T-cell (primary cell): Measurements from ENCODE around the gene SNAPIN. TPM values are rescaled to one million over a fixed set of nuclear protein-coding genes. Genes with fewer than 3 reads are reported as not detected.

Experiments
- ATAC-seq, 4 experiments: fragments of 200-7000 bp in 3 of 4; fragments of 150-1000 bp in 1 of 4; cut with Tn5 transposase; replicated peaks in 1 of 4; 1 replicate in 3 of 4; 2 replicates in 1 of 4; pipeline ENCODE4 v1.10.0; 2021; ENCODE audit warnings: moderate library complexity in 3 of 4, mild to moderate bottlenecking in 2 of 4, moderate number of reproducible peaks in 1 of 4
- CTCF ChIA-PET, 2 donors: fragments of 300-600 bp; sonication (Branson Sonifier 250); formaldehyde crosslinking; loops; one replicate each; lab custom pipeline; 2022; ENCODE audit warnings: antibody characterized with exemption in 2 of 2; lab: Charles Lee
- POLR2A ChIA-PET, 2 donors: fragments of 300-600 bp; sonication (Branson Sonifier 250); formaldehyde crosslinking; loops; one replicate each; lab custom pipeline; 2022; ENCODE audit warnings: antibody characterized with exemption in 2 of 2; lab: Charles Lee
- DNase-seq, 35 experiments: peaks; one replicate each; pipeline versions ENCODE4 v3.0.0 to v3.0.0-alpha.2; 2013 to 2023
- H3K27ac ChIP-seq: one replicate; pipeline ENCODE4 v1.5.1; 2013; ENCODE audit warnings: low read length
- H3K27me3 ChIP-seq, 2 experiments: replicated peaks in 1 of 2; 1 replicate in 1 of 2; 2 replicates in 1 of 2; pipeline versions ENCODE4 v1.6.1 to v1.7.0; 2013; ENCODE audit warnings: low read length in 1 of 2, mixed read lengths in 1 of 2; ENCODE audit not compliant: control insufficient read depth in 2 of 2, insufficient read depth in 2 of 2; ENCODE audit errors: extremely low read depth in 1 of 2
- H3K36me3 ChIP-seq, 2 donors: 1 replicate in 1 of 2; 2 replicates in 1 of 2; pipeline versions ENCODE4 v1.6.1 to v1.7.0; 2013; ENCODE audit warnings: low read length in 1 of 2; ENCODE audit not compliant: control insufficient read depth in 2 of 2, insufficient read depth in 1 of 2; ENCODE audit errors: extremely low read depth in 1 of 2
- H3K4me1 ChIP-seq, 2 experiments: 1 replicate in 1 of 2; 2 replicates in 1 of 2; pipeline versions ENCODE4 v1.6.1 to v1.7.0; 2013; ENCODE audit warnings: low read length in 2 of 2, mixed read lengths in 1 of 2; ENCODE audit not compliant: insufficient read depth in 2 of 2, control insufficient read depth in 1 of 2; ENCODE audit errors: extremely low read depth in 1 of 2
- H3K4me3 ChIP-seq, 2 donors: 1 replicate in 1 of 2; 2 replicates in 1 of 2; pipeline versions ENCODE4 v1.5.1 to v1.7.0; 2013; ENCODE audit warnings: mild to moderate bottlenecking in 2 of 2, low read length in 1 of 2, moderate library complexity in 1 of 2; ENCODE audit not compliant: control insufficient read depth in 1 of 2; ENCODE audit errors: extremely low read depth in 1 of 2
- H3K9me3 ChIP-seq: 2 replicates; pipeline ENCODE4 v1.7.0; 2013
- H3K27ac Mint-ChIP-seq, 2 donors: one replicate each; pipeline ENCODE4 v1.8.0; 2020 to 2021; ENCODE audit warnings: mild to moderate bottlenecking in 2 of 2, mixed read lengths in 2 of 2
- H3K27me3 Mint-ChIP-seq, 2 donors: one replicate each; pipeline ENCODE4 v1.8.0; 2021 to 2022; ENCODE audit warnings: mixed read lengths in 2 of 2
- H3K36me3 Mint-ChIP-seq: one replicate; pipeline ENCODE4 v1.8.0; 2021; ENCODE audit warnings: mixed read lengths
- H3K4me1 Mint-ChIP-seq, 3 donors: one replicate each; pipeline ENCODE4 v1.8.0; 2020 to 2022; ENCODE audit warnings: mixed read lengths in 3 of 3, mild to moderate bottlenecking in 1 of 3
- H3K4me3 Mint-ChIP-seq, 3 donors: one replicate each; pipeline ENCODE4 v1.8.0; 2020 to 2022; ENCODE audit warnings: mild to moderate bottlenecking in 3 of 3, mixed read lengths in 3 of 3, moderate library complexity in 3 of 3
- H3K9me3 Mint-ChIP-seq, 3 donors: one replicate each; pipeline ENCODE4 v1.8.0; 2020 to 2022; ENCODE audit warnings: mixed read lengths in 3 of 3
- WGBS: methylation state at CpG from one replicate; pipeline ENCODE4 v1.1.5; 2013; ENCODE audit warnings: missing lambda C conversion rate; ENCODE audit not compliant: insufficient coverage; 5-methylcytosine and 5-hydroxymethylcytosine counted together
- total RNA-seq, 35 experiments: library from RNA in 6 of 35; stranded (reverse) in 6 of 35; fragments of 120-200 nt in 1 of 35; gene quantifications; one replicate each; pipeline versions ENCODE4 v1.2.1 to v1.2.4 and lab custom pipeline; 2013 to 2026

SNAPIN gene
- total RNA-seq, 5 donors from 2014 or later (not counting 1 experiment from before 2014, with no cell fraction given): 16.1 to 29.8 (median 26.6) TPM

DNA sequence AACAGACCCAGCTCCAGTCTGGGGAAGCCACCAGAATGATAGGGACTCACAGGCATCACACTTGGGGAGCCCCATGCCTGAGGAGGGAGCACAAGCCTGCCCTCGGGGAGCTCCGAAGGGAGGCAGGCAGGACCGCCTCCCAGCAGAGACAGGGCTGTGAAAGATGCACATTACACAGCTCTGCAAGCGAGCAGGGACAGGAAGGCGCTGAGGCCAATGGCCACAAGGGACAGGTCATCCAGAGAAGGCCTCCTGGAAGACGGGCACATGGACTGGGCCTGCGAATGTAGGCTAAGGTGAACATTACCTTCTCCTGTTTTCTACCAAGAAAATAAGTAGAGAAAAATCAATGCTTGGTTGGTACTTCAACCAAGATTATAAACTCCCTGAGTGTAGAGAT is 24.2 kb downstream of the SNAPIN start:
- Mint-ChIP-seq H3K4me1 (peaks cover 13 to 23% (median 17%) of the 10 kb centered on the region in 3 donors), H3K27me3 (peaks cover 40 to 44% of the 10 kb centered on the region in 2 donors), H3K4me3 (no peak overlapping the region), H3K36me3 (no peaks in the 10 kb centered on the region), H3K9me3 (no peaks in the 10 kb centered on the region), H3K27ac (no peak overlapping the region)
- CTCF ChIA-PET: no interaction called here
- H3K27me3 ChIP-seq: peaks cover 2 to 76% of the 10 kb centered on the region in 2 experiments
- WGBS: 78% methylated on average over 6 of the region's 7 CpGs
- H3K27ac ChIP-seq: no peak overlapping the region
- H3K4me3 ChIP-seq: no peak overlapping the region
- POLR2A ChIA-PET: no interaction called here
- H3K36me3 ChIP-seq: no peaks in the 10 kb centered on the region
- DNase-seq: no peak
- H3K9me3 ChIP-seq: no peaks in the 10 kb centered on the region
- H3K4me1 ChIP-seq: peaks cover 13 to 23% of the 10 kb centered on the region in 2 experiments
- no peak for ATAC-seq

DNA sequence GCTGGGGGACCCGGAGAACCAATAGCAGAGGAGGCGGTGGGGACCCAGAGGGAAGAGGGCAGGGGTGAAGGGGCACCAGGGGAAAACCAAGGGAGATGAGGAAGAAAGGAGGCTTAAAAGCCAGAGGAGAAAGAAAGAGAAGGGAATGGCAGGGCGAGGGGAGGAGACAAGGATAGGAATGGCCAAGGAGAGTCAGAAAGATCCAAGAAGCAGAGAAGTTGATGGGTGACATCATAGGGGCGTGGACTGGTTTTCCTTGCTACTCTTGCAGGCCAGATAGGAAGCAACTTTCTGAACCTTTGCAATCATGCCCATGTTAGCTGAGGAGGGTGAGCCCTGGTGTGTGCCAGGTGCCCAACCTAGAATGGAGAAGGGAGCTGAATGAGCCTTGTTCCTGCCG is 25.4 kb downstream of the SNAPIN start:
- ChIA-PET CTCF (no interaction called here), POLR2A (no interaction called here)
- Histone ChIP-seq H3K4me3 (no peak overlapping the region), H3K4me1 (peaks cover 2 to 11% of the 10 kb centered on the region in 2 experiments), H3K36me3 (no peaks in the 10 kb centered on the region), H3K27ac (no peak overlapping the region), H3K9me3 (no peaks in the 10 kb centered on the region), H3K27me3 (peaks cover 2 to 65% of the 10 kb centered on the region in 2 experiments)
- Mint-ChIP-seq H3K27me3 (peaks cover 30 to 34% of the 10 kb centered on the region in 2 donors), H3K4me3 (no peak overlapping the region), H3K36me3 (no peaks in the 10 kb centered on the region), H3K4me1 (peaks cover 4 to 13% (median 7%) of the 10 kb centered on the region in 3 donors), H3K9me3 (no peaks in the 10 kb centered on the region), H3K27ac (peak overlapping the region in 1 of 2 donors; percentile 62)
- 76% methylated on average over 4 of the region's 5 CpGs for WGBS
- ATAC-seq (no peak), DNase-seq (no peak)

DNA sequence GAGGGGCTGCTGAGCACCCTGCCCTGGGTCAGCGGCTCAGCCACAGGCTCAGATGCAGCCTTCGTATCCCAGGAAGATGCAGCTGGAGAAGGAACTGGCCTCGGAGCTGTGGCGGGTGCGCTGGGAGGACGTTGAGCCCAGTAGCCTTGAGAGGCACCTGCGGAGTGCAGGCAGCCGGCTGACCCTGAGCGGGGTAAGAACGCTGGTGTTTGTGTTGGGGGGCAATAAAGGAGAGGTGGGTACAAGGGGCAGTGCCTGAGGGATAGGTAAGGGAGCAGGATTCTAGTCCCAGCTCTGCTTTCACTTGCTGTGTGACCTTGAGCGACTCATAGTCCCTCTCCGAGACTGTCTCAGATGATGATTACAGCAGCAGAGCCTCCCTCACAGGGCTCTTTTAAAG is 26.4 kb downstream of the SNAPIN start:
- H3K27ac ChIP-seq: no peak overlapping the region
- Mint-ChIP-seq H3K9me3 (no peaks in the 10 kb centered on the region), H3K4me1 (peaks cover 0 to 8% (median 3%) of the 10 kb centered on the region in 3 donors), H3K27ac (no peak overlapping the region), H3K27me3 (peaks cover 26 to 29% of the 10 kb centered on the region in 2 donors), H3K36me3 (no peaks in the 10 kb centered on the region), H3K4me3 (no peak overlapping the region)
- ChIA-PET POLR2A (no interaction called here), CTCF (no interaction called here)
- H3K4me3 ChIP-seq: no peak overlapping the region
- DNase-seq: no peak
- H3K27me3 ChIP-seq: peaks cover 2 to 57% of the 10 kb centered on the region in 2 experiments
- 96% methylated on average over 4 of the region's 12 CpGs for WGBS
- H3K9me3 ChIP-seq: no peaks in the 10 kb centered on the region
- ATAC-seq: no peak
- peaks cover 0 to under 1% of the 10 kb centered on the region in 2 experiments for H3K4me1 ChIP-seq
- H3K36me3 ChIP-seq: no peaks in the 10 kb centered on the region

DNA sequence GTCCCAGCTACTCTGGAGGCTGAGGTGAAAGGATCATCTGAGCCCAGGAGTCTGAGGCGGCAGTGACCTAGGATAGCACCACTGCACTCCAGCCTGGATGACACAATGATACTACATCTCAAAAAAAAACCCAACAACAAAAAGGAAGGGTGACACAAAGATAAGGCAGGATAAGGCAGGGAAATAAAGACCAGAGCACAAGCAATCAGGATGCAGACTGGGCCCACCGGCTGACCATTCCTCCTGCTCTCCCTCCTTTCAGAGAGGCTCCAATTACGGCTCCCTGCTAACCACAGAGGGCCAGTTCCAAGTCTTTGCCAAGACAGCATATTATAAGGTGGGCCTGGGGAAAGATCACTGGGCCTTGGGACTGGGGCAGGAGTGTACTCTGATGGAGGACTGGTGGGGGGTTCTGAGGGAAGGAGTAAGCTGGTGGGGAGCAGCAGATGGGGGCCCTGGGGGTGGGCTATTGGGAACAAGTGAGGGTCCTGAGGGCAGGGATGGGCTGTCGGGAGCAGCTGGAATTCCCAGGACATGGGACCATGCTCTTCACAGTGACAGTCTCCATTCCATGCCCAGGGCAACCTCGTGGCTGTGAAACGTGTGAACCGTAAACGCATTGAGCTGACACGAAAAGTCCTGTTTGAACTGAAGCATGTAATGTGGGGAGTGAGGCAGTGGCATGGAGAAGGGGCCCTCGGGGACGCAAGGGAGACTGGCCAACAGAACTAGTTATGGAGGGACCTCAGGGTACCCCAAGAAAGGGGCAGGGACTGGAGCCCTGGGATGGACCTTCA is 27.2 kb downstream of the SNAPIN start:
- peaks cover 1 to 49% of the 10 kb centered on the region in 2 experiments for H3K27me3 ChIP-seq
- no peak overlapping the region for H3K4me3 ChIP-seq
- ChIA-PET CTCF (no interaction called here), POLR2A (interaction anchor here in 1 of 2 donors (0.6 kb wide), 1 partner anchor 46 kb away, joined by 3 read pairs; no protein-coding TSS in a partner anchor)
- WGBS: 69% methylated on average over 8 of the region's 11 CpGs
- Mint-ChIP-seq H3K4me3 (no peak overlapping the region), H3K4me1 (peaks cover 0 to 3% (median 3%) of the 10 kb centered on the region in 3 donors), H3K27ac (no peak overlapping the region), H3K36me3 (no peaks in the 10 kb centered on the region), H3K9me3 (no peaks in the 10 kb centered on the region), H3K27me3 (peaks cover 17 to 22% of the 10 kb centered on the region in 2 donors)
- DNase-seq (no peak), ATAC-seq (no peak)
- no peaks in the 10 kb centered on the region for H3K36me3 ChIP-seq
- no peaks in the 10 kb centered on the region for H3K9me3 ChIP-seq
- no peak overlapping the region for H3K27ac ChIP-seq
- H3K4me1 ChIP-seq: peaks cover 0 to 7% of the 10 kb centered on the region in 2 experiments

DNA sequence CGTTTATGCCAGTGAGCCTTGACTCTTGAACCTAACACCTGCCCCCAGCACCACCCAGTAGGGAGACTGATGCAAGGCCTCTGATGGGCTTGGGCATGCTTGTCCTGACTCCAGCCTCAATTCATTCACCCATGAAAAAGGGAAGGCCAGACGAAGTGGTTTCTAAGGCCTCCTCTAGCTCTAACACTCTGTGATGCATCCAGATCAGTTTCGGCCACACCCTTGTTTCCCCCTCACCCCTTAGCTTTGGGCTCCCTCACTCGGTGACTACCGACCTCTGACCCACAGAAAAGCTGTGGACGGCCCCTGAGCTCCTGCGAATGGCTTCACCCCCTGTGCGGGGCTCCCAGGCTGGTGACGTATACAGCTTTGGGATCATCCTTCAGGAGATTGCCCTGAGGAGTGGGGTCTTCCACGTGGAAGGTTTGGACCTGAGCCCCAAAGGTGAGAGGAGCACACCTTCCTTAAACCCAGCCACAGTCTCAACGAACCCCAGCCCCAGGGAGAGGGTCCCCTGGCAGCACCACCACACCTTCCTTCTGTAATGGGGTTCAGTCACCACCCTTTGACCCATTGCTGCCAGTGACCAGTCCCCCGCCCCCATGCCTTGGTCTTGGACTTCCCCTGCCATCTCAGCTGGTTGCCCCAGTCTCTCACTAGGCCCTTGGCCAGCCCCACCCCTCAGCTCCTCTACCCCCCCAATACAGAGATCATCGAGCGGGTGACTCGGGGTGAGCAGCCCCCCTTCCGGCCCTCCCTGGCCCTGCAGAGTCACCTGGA is 29.0 kb downstream of the SNAPIN start:
- no peak overlapping the region for H3K4me3 Mint-ChIP-seq
- ATAC-seq (no peak), DNase-seq (no peak)
- no peaks in the 10 kb centered on the region for H3K36me3 Mint-ChIP-seq
- peaks cover 6 to 9% (median 8%) of the 10 kb centered on the region in 3 donors for H3K4me1 Mint-ChIP-seq
- 81% methylated on average over 4 of the region's 16 CpGs for WGBS
- CTCF ChIA-PET: no interaction called here
- peaks cover 8 to 12% of the 10 kb centered on the region in 2 donors for H3K27me3 Mint-ChIP-seq
- no peak overlapping the region for H3K27ac Mint-ChIP-seq
- Histone ChIP-seq H3K4me3 (no peak overlapping the region), H3K27me3 (peaks cover 0 to 38% of the 10 kb centered on the region in 2 experiments), H3K36me3 (no peaks in the 10 kb centered on the region), H3K4me1 (peaks cover 0 to 13% of the 10 kb centered on the region in 2 experiments), H3K9me3 (no peaks in the 10 kb centered on the region), H3K27ac (no peak overlapping the region)
- H3K9me3 Mint-ChIP-seq: no peaks in the 10 kb centered on the region
- POLR2A ChIA-PET: no interaction called here

DNA sequence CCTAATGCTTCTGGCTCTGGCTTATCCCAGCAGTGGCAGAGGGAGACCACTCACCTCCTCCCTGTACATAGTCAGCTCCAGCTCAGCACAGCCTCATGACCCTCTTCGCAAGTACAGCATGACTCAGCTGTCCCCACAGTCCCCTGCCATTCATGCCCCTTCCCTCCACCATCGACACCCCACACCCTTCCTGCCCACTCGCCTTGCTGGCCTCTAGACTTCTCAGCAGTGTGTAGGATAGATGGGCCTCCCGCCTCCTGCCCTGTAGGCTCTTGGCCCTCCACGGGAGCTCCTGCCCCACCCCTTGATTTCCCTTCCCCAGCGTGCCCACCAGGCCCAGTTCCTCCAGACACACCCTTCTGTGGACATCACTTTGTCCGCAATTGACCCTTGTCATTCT is 29.8 kb downstream of the SNAPIN start:
- Histone ChIP-seq H3K27ac (no peak overlapping the region), H3K36me3 (no peaks in the 10 kb centered on the region), H3K4me1 (peaks cover 0 to 13% of the 10 kb centered on the region in 2 experiments), H3K4me3 (no peak overlapping the region), H3K27me3 (peaks cover 0 to 40% of the 10 kb centered on the region in 2 experiments), H3K9me3 (no peaks in the 10 kb centered on the region)
- DNase-seq: no peak
- H3K4me1 Mint-ChIP-seq: peaks cover 6 to 9% (median 8%) of the 10 kb centered on the region in 3 donors
- POLR2A ChIA-PET: no interaction called here
- no peak overlapping the region for H3K4me3 Mint-ChIP-seq
- CTCF ChIA-PET: no interaction called here
- no peak for ATAC-seq
- no peak overlapping the region for H3K27ac Mint-ChIP-seq
- no peaks in the 10 kb centered on the region for H3K36me3 Mint-ChIP-seq
- no peaks in the 10 kb centered on the region for H3K9me3 Mint-ChIP-seq
- 66% methylated on average over 6 of the region's 7 CpGs for WGBS
- H3K27me3 Mint-ChIP-seq: peaks cover 8 to 12% of the 10 kb centered on the region in 2 donors
